GM12891 (cell line): Measurements from ENCODE around the gene PTPRN2.

Experiments used
- POLR2A ChIP-seq: IDR thresholded peaks from 2 replicates; pipeline ENCODE4 v1.6.1; 2011; ENCODE audit warnings: low read depth, low read length, control low read depth
- POLR2AphosphoS5 ChIP-seq: IDR thresholded peaks from 2 replicates; pipeline ENCODE4 v1.6.1; 2011; ENCODE audit warnings: low read depth, low read length, control low read depth
- POU2F2 ChIP-seq: IDR thresholded peaks from 2 replicates; pipeline ENCODE4 v1.6.1; 2011; ENCODE audit warnings: low read depth, mild to moderate bottlenecking, control low read depth, low read length, moderate library complexity

DNA sequence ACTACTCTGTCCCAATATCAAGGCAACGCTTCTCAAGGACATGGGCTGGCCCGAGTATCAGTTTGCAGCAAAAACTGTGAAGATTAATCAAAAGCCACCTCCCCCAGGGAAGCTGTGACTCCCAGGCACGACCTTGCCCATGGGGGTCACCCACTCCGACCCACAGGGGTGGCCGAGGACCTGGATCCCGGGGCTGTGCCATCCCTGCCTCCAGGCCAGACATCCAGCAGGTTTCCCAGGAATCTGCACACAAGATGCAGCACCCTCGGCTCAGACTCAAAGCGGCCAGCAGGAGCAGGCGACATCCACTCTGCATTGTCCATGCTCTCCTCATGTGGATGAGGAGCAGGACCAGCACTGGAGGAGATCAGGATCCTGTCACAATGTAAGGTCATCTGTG lies 39.8 kb downstream of the PTPRN2 start:
- TF ChIP-seq POLR2A (no peak), POLR2AphosphoS5 (no peak), POU2F2 (no peak)
